Measurements from ENCODE around the gene SLC19A3.

GRCh38 chr2:227716501-227716900, 1.3 kb downstream of the SLC19A3 start:
- TF ChIP-seq CTCF (IDR thresholded peaks at IDR 0.05) (no peak), POLR2A (IDR thresholded peaks at IDR 0.05) (no peak), EP300 (IDR thresholded peaks at IDR 0.05) (no peak)

All from stomach (tissue), 4 donors.